Stimulated activated CD4-positive, alpha-beta T cell treated with anti-CD3 and anti-CD28 coated beads, Interleukin-2, amount 100 ng/mL, for 48 hours (primary cell): ENCODE data around the gene KLF3.

ENCODE experiments used
- DNase-seq, 2 donors: peaks; one replicate each; pipeline ENCODE4 v3.0.0-alpha.2; 2020

KLF3 gene

GRCh38 chr4:38659346-38659745 lies 4.7 kb upstream of the KLF3 start:
- no peak for DNase-seq

GRCh38 chr4:38660838-38661237 lies 3.2 kb upstream of the KLF3 start:
- DNase-seq, result no peak

- DNase-seq, result no peak
These were observed 2.6 kb upstream of the KLF3 start for GRCh38 chr4:38661371-38661770.

GRCh38 chr4:38662522-38663089 lies 1.4 kb upstream of the KLF3 start:
- DNase-seq, result no peak

- peak in 1 of 2 donors; percentile 44 for DNase-seq
These were observed 754 bp upstream of the KLF3 start for GRCh38 chr4:38663090-38663800.

DNA sequence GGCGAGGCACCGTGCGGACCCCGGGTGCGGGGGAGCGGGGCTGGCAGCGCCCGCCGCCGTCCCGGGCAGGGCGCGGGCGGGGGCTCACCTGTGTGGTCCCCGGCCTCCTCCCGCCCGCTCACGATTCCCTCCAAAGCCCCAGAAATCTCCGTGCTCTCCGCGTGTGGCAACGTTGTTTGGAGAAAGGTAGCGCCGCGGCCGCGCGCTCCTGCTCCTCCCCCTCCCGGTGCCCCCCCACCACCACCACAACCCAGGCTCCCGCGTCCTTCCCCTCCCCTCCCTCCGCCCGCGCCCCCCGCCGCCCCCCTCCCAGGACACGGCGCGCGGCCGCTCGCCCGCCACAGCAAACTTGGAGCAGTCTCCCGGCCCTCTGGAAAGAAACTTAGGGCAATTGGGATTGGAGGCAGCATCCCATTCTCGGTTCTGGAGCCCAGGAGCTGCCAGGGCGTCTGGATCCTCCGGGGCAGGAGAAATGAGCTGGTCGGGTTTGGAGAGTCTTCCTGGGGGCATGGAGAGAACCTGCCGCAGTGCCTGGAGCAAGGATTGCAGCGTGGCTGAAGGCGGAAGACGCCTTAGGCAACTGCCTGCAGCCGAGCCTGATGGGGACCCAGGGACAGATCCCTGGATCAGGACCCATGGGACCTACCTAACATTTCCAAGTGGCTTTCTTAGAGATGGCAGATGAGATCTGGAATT lies 855 bp downstream of the KLF3 start:
- DNase-seq, result no peak

DNA sequence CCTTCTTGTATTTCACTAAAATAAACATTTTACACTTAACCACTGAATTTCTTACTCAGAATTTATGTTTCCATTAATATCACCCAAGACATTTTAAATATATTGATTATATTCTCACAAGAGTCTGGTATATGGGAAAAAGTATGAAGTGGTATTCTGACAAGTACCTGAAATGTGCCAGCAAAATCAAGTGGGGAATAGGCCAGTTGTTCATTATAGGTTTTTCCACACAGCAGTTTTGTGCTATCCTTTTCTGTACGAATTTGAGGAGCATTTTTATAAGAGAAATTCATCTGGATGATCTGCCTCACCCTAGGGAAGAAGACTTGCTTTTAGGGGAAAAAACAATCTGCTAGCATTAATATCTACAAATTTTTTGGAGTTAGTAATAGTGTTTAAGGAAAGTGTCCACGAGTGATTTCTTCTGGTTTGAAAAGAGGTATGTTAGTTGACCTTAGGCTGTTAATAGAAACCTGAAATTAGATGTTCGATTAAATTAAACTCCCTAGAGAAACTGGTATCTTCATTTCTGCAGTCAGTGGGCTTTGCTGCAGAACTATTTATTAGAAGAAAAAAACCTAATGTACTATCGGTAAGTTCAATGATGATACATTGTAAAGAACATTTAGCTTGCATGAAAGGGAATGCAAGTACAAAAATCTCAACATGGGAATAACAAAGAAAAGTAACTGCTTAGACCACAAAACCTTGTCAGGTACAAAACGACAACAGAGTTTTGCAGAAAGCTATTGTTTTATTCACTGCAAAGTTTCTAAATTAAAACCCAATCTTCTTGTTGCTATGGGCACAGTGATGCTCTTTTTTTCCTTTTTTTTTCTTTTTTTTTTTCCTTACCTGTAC lies 1.8 kb downstream of the KLF3 start:
- DNase-seq, result no peak

DNA sequence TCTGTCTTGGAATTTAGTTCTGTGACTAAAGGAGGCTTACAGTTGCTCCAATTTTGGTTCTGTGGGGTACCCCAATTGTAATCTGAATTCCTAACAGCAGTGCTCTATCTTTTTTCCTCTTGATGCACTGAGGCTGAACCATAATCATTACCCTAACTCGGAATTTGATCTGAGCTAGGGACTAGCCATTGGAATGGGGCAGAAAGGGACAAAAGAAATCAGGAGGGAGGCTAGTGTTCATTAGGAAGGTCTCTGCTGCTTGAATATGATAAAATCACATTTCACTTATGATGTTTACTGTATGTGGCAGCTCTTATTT lies 2.7 kb downstream of the KLF3 start:
- no peak for DNase-seq

GRCh38 chr4:38667085-38667893 lies 3.3 kb downstream of the KLF3 start:
- no peak for DNase-seq

- DNase-seq, result no peak
These were observed 4.4 kb downstream of the KLF3 start for GRCh38 chr4:38668203-38668971.

DNA sequence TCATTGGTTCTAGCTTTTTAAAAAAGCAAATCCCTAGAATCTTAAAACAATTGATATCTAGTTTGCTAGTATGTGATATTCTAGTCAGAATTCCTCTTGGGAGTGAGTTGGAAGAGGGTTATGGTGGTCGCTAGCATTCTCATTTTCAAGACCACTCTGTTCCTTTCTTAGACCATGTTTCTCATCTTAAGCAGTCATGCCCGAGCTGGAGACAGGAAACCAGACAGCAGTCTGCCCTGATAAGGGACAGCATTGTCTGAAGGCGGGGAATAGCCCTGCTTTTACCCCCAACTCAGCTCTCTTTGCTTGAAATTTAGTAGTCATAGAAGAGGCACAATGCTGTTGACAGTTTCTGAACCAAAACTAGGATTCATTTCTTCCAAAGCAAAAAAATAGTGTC lies 5.2 kb downstream of the KLF3 start:
- DNase-seq, result no peak

DNA sequence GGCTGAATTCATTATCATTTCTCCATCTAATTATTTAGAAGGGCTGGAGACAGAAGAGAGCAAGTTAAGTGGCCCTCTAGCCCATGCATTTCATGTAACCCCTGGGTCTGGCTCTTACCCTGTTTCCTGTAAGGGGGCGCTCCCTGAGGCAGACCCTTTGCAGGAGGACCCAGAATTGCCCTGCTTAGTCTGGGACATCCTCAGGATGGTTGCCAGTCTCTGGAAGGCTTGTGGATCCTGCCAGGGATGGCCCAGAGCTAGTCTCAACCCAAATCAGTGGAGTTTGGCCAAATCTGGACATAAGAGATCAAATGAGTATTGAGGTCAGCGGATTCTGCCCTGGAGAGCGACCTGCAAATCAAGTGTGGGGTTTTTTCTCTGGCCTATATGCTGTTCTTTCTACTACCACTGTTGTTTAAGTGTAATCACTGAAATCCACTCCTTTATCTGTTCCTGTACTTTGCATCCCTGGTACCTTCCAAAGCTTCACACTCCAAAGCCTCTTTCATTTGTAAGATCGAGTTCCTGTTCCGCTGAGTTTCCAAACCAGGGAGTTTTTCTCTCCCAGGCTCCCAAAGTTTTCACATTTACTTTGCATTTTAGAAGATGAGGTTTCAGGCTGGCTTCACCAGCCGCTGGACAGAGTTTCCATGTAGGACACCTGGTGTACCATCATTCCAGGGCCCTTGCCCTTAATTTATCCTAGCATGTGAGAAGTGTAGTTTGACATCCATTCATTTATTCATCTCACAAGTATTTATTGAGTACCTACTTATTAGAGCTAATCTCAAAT lies 6.3 kb downstream of the KLF3 start:
- DNase-seq, result no peak

GRCh38 chr4:38670939-38671591 lies 7.1 kb downstream of the KLF3 start:
- no peak for DNase-seq

- DNase-seq, result no peak
These were observed 7.6 kb downstream of the KLF3 start for GRCh38 chr4:38671592-38671940.

GRCh38 chr4:38672074-38672396 lies 8.0 kb downstream of the KLF3 start:
- no peak for DNase-seq

- no peak for DNase-seq
These were observed 8.6 kb downstream of the KLF3 start for GRCh38 chr4:38672397-38673129.

DNA sequence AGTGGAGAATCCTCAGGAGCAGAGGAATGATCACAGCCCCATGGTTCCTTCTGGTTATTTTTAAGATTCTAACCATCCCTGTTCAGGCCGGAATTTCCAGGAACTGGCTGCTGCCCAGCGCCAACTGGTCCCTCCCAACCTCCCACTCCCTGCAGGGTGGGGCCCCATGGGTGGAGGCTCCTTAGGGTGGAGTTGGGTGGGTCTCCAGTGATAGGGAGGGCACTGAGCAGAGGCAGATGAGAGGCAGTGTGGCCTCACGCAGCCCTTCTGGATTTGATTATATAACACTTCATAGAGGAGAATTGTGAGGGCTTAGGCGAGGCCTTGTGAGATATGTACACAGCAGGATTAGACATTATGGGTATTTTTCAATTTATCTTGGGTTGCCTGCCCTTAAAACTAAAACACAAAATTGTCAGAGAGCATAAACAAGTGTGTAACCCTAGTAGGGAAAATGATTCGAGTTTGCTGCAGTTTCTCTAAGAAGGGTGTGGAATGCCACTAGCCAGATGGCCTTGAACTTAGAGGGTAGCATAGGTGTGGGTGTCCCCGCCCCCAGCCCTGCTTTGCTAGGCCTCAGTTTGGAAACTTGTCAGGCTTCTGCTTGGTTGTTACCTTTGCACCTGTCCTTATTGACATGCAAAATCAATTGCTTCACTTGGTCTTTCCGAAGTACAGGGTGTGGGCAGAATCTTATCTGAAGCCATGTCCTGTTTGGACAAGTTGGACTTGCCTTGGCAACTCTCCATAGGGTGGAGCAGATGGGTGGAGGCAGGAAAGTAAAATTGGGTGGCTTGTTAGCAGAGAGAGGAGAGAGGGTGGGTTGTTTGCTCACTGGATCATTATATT lies 9.4 kb downstream of the KLF3 start:
- no peak for DNase-seq

GRCh38 chr4:38674258-38675144 lies 10.5 kb downstream of the KLF3 start:
- no peak for DNase-seq
